ENCODE results near the gene ATG14. TPM values are rescaled to one million over a fixed set of nuclear protein-coding genes. Genes with fewer than 3 reads are reported as not detected.

The ATG14 gene
- total and polyA plus RNA-seq, 2 of the 8 experiments (the other 6 are each of a cell fraction or from before 2014, with no cell fraction given), result 4.9 to 10.8 TPM

DNA sequence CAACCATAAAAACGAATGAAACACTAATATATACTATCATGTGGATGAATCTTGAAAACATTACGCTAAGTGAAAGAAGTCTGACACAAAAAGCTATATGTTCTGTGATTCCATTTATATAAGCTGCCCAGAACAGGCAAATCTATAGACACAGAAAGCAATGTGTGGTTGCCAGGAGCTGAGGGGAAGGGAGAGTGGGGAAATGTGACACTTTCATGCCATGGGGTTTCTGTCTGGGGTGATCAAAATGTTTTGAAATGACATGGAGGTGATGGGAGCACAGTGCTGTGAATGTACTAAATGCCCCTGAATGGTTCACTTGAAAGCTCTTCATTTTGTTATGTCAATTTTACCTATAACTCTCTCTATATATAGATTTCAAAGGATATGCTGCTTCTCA lies 30.1 kb downstream of the ATG14 start:
- H3K4me3 ChIP-seq (ENCODE audit: extremely low read depth in 1 of 4, insufficient read depth in 2 of 4, low read depth in 3 of 4, low read length in 4 of 4), result no peak overlapping the region
- no peak overlapping the region for H4K91ac ChIP-seq (replicated peaks; ENCODE audit: insufficient read length, low read length)
- no peak overlapping the region for H4K8ac ChIP-seq (ENCODE audit: extremely low read depth, insufficient read depth, low read length)
- CTCF ChIA-PET (ENCODE audit: partially characterized antibody), result interaction anchor here (1.0 to 1.3 kb wide), 2 partner anchors 9 to 27 kb away, joined by 3 to 7 read pairs; no protein-coding TSS in a partner anchor
- no peaks in the 10 kb centered on the region for H3K9me3 ChIP-seq (ENCODE audit: insufficient read depth in 2 of 2, low read depth in 1 of 2, low read length in 1 of 2)
- H3K18ac ChIP-seq (ENCODE audit: extremely low read depth, low read length), result no peak overlapping the region
- no peak for DNase-seq (ENCODE audit: low read depth in 1 of 2, low spot score in 2 of 2)
- no peak overlapping the region for H2AFZ ChIP-seq (ENCODE audit: low read length)
- no peak overlapping the region for H2BK5ac ChIP-seq (ENCODE audit: low read depth, low read length)
- no peak overlapping the region for H2BK120ac ChIP-seq (replicated peaks; ENCODE audit: low read depth, low read length)
- H3K36me3 ChIP-seq (ENCODE audit: control insufficient read depth in 2 of 4, insufficient read depth in 4 of 4, low read length in 3 of 4), result peaks cover 8 to 31% (median 24%) of the 10 kb centered on the region in 4 experiments
- no peak overlapping the region for H3K27ac ChIP-seq (ENCODE audit: low read depth, low read length)
- peaks cover 0 to 1% of the 10 kb centered on the region in 2 experiments for H4K20me1 ChIP-seq (replicated peaks in 1 of 2; ENCODE audit: control insufficient read depth in 1 of 2, insufficient read depth in 2 of 2, low read length in 2 of 2)
- no peak overlapping the region for H2BK15ac ChIP-seq (ENCODE audit: low read length)
- POLR2A ChIA-PET (ENCODE audit: partially characterized antibody), result interaction anchor here (0.9 kb wide), 1 partner anchor 11 kb away, joined by 4 read pairs; no protein-coding TSS in a partner anchor
- H4K5ac ChIP-seq (ENCODE audit: insufficient read length, low read depth, low read length), result no peak overlapping the region
- no peak overlapping the region for H2BK12ac ChIP-seq (ENCODE audit: low read depth, low read length)
- H3K56ac ChIP-seq (replicated peaks; ENCODE audit: insufficient read length, low read depth, low read length), result no peak overlapping the region
- H3K23ac ChIP-seq (ENCODE audit: insufficient read length), result no peak overlapping the region
- H3K79me1 ChIP-seq (ENCODE audit: low read depth, low read length), result no peaks in the 10 kb centered on the region
- H3K4me2 ChIP-seq (ENCODE audit: insufficient read depth in 1 of 2, low read depth in 2 of 2, low read length in 2 of 2), result no peak overlapping the region
- H3K4me1 ChIP-seq (replicated peaks in 1 of 4; ENCODE audit: control insufficient read depth in 3 of 4, insufficient read depth in 4 of 4, low read length in 3 of 4), result no peaks in the 10 kb centered on the region
- no peaks in the 10 kb centered on the region for H3K23me2 ChIP-seq (ENCODE audit: low read depth, low read length)
- H3K4ac ChIP-seq (replicated peaks; ENCODE audit: insufficient read length, low read depth, low read length), result no peak overlapping the region
- H2AK5ac ChIP-seq (ENCODE audit: low read depth, low read length), result no peak overlapping the region
- FAIRE-seq, result no peak
- TF ChIP-seq CHD1 (IDR thresholded peaks at IDR 0.05; ENCODE audit: low read depth, low read length) (no peak), CBX5 (IDR thresholded peaks at IDR 0.05; ENCODE audit: low read depth, low read length) (no peak), KDM4A (IDR thresholded peaks at IDR 0.05; ENCODE audit: low read depth, low read length, severe bottlenecking) (no peak), JUND (IDR thresholded peaks at IDR 0.05; ENCODE audit: low read length) (no peak), ASH2L (IDR thresholded peaks at IDR 0.05; ENCODE audit: low read length) (no peak), CREB1 (IDR thresholded peaks at IDR 0.05) (no peak), JUN (IDR thresholded peaks at IDR 0.05; ENCODE audit: low read depth, low read length) (no peak), CHD2 (IDR thresholded peaks at IDR 0.05; ENCODE audit: low read length) (no peak), TBP (IDR thresholded peaks at IDR 0.05; ENCODE audit: low read depth, low read length) (no peak), YY1 (IDR thresholded peaks at IDR 0.05; ENCODE audit: low read depth, low read length) (no peak), SIRT6 (IDR thresholded peaks at IDR 0.05; ENCODE audit: low read length) (no peak), HDAC2 (IDR thresholded peaks at IDR 0.05; ENCODE audit: borderline replicate concordance in 1 of 2, low read depth in 2 of 2, low read length in 2 of 2) (no peak)
- TF ChIP-seq, protein P1, sequence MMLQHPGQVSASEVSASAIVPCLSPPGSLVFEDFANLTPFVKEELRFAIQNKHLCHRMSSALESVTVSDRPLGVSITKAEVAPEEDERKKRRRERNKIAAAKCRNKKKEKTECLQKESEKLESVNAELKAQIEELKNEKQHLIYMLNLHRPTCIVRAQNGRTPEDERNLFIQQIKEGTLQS (IDR thresholded peaks at IDR 0.05; ENCODE audit: insufficient read depth, low read depth, low read length), result no peak
- H3K27me3 ChIP-seq (replicated peaks in 1 of 4; ENCODE audit: control insufficient read depth in 3 of 4, extremely low read depth in 1 of 4, insufficient read depth in 3 of 4, low read length in 3 of 4), result no peaks in the 10 kb centered on the region
- no peak overlapping the region for H3K9ac ChIP-seq (replicated peaks in 1 of 4; ENCODE audit: extremely low read depth in 1 of 4, low read depth in 3 of 4, low read length in 3 of 4)
- H2BK20ac ChIP-seq (ENCODE audit: low read length), result no peak overlapping the region
- H3K79me2 ChIP-seq (ENCODE audit: control insufficient read depth in 1 of 2, insufficient read depth in 2 of 2, low read length in 2 of 2), result no peaks in the 10 kb centered on the region
- WGBS, 2 experiments (ENCODE audit: extremely low coverage in 1 of 2, insufficient coverage in 1 of 2, insufficient read length in 1 of 2, insufficient replicate concordance in 2 of 2, low coverage in 1 of 2, low lambda C conversion rate in 2 of 2, missing lambda C conversion rate in 1 of 2), result 86% methylated on average over 2 of the region's 2 CpGs; no CpG with 5 or more reads in 1 of the 2 experiments
- no peak overlapping the region for H3K14ac ChIP-seq (ENCODE audit: insufficient read length)

Data from H1 (cell line).